Stimulated activated CD4-positive, alpha-beta T cell treated with anti-CD3 and anti-CD28 coated beads, Interleukin-4, amount 100 ng/mL, for 4 hours (primary cell): ENCODE measurements around the gene C11orf42.
"Not testable (repeated sequence)": the region's sequence is repeated elsewhere in the genome, so short reads cannot be mapped to it uniquely, and the experiment has no call there.

ENCODE experiments used
- DNase-seq, 2 experiments: peaks; one replicate each; pipeline ENCODE4 v3.0.0-alpha.2; 2020

Gene C11orf42

DNA sequence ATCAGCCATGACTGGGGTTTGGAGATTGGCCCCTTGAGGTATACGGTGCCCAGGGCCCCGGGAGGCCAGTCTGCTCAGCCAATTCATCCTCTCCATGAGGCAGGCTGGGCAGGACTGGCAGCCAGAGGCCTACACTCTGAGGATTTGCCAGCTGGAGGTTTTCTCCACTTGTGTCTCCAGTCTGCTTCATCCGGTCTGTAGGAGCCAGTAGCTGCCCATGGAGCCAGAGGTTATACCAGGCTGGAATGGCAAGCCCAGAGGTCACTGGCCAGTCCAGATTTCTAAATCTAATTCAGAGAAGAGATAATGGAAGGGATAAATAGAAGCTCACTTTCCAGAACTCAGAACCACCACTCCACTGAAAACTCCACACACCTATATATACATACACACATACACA is 19.1 kb downstream of the C11orf42 start:
- no peak for DNase-seq

GRCh38 chr11:6225024-6225423 is 19.7 kb downstream of the C11orf42 start:
- no peak for DNase-seq

DNA sequence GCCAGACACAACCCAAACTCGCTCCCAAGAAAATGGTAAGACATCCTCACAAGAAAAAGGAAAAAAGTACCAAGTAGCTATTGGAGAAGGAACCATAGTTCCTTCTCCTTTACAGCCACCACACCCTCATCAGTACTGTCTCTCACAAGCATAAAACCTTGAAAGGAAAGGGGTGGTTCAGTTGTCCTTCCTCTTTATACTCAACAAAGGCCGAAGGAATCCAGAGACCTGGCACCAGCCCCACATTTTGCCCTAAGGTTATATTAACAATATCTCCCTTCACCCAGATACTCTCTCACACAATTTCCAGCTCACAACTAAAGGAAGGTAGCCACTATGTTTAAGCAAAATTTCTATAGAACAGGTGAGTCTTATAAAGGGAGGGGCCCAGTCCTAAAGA is 20.5 kb downstream of the C11orf42 start:
- no peak for DNase-seq

GRCh38 chr11:6228520-6228919 is 23.2 kb downstream of the C11orf42 start:
- DNase-seq, result no peak

- DNase-seq, result no peak
These were observed 24.6 kb downstream of the C11orf42 start for GRCh38 chr11:6229911-6230310.

DNA sequence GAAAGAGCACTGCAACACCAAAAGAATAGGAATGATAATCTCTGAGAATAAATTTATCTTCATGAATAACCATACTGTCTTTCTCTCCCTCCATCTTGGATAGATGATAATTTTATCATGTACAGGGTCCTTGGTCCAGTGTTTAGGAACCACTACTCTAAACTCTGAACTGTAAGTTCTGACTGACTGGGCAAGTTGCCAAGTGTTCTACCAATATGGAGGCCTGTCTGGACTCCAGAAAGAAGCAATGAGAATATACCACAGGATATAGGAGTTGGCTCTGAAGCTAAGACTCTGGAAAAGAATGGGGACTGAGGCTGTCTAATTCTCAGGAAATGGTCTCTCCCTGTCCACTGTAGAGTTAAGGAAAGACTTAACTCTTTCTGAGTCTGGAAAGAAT is 27.5 kb downstream of the C11orf42 start:
- no peak for DNase-seq

GRCh38 chr11:6233984-6234386 is 28.6 kb downstream of the C11orf42 start:
- DNase-seq, result peak in 1 of 2 experiments; percentile 11

DNA sequence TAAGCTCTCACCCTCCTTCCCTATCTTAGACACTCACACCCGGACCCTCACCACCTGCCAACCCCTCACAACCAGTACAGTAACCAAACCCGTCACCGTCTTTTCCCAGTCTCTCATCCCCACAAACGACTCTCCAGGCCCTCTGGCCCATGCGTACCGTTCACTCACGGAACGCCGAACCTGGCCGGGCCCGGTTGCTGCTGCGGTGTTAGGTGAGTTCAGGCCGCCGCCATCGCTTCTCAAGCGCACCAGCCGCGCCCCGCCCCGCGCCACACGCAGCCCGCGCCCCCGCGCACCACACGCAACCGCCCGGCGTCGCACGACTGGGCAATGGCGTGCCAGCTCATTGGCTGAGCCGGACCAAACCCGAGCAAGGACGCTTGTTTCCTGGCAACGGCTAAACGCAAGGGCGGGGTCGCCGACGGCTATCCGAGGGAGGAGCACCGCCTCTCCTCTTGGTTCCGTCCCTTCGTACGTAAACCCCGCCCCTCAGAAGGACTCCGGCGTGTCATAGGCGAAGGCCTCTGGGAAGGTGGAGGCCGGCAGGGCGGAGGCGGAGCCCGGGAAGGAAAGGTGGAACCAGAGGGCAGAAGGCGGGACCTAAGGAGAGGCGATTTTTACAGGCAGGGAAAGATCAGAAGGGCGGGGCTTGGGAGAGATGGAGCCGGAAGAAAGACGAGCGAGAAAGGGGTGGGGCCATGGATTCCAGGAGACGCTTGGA is 29.2 kb downstream of the C11orf42 start, which contains the start of gene FHIP1B:
FHIP1B (minus strand) TSS at position 250 of the 721 bp plus-strand sequence. CDS start 10,120 bp downstream, outside the sequence.
- DNase-seq, result peak; percentile 96 to 100

DNA sequence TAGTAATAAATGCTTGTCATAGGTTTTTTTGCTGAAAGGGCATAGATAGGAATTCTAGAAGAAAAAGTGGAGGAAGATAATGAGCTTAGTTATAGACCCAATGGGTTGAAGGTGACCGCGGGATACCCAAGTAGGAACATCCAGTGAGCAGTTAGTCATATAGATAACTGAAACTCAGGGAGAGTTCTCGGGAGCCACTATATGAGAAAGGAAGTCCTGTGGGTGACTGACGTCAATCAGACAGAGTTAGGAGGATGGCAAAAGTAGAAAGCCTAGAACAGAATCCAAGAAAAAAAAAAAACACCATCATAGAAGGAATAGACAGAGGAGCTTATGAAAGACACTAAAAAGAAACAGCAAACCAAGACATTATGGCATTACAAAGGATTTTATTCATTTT is 31.9 kb downstream of the C11orf42 start:
- DNase-seq, result no peak

- no peak for DNase-seq
These were observed 32.5 kb downstream of the C11orf42 start for GRCh38 chr11:6237761-6238302.

DNA sequence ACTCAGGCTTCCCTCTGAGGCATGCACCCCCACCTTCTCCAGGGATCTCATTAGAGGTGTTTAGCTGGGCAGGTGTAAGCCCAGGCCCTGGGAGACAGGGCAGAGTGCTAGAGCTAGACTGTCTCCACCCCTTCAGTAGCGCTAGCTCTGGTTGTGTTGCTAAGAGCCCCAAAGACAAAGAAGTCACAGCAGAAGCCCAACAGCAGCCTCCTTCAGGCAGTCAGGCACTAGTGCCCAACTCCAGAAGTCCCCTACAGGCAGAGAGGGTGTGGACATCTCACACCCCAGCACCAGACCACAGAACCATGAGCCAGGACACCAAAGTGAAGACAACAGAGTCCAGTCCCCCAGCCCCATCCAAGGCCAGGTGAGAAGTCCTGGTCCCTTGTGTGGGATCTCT is 33.5 kb downstream of the C11orf42 start, which contains the start of gene CNGA4:
CNGA4 (plus strand) TSS at position 188 of the 400 bp plus-strand sequence; CDS start at position 306, 118 bp downstream.
- DNase-seq, result no peak

- DNase-seq, result no peak
These were observed 34.8 kb downstream of the C11orf42 start for GRCh38 chr11:6240139-6240538.

- no peak for DNase-seq
These were observed 35.4 kb downstream of the C11orf42 start for GRCh38 chr11:6240781-6241180.

GRCh38 chr11:6241316-6241715 is 36.0 kb downstream of the C11orf42 start:
- no peak for DNase-seq

- no peak for DNase-seq
These were observed 40.2 kb downstream of the C11orf42 start for GRCh38 chr11:6245536-6245935.

GRCh38 chr11:6248248-6248647 is 42.9 kb downstream of the C11orf42 start:
- DNase-seq, result no peak

DNA sequence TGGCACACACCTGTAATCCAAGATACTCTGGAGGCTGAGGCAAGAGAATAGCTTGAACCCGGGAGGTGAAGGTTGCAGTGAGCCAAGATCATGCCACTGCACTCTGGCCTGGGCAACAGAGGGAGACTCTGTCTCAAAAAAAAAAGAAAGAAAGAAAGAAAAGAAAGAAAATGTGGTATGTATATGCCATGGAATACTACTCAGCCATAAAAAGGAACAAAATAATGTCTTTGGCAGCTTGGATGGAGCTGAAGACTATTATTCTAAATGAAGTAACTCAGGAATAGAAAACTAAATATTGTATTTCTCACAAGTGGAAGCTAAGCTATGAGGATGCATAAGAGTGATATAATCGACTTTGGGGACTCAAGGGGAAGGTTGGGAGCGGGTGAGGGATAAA is 43.5 kb downstream of the C11orf42 start:
- DNase-seq, result not testable (repeated sequence)

DNA sequence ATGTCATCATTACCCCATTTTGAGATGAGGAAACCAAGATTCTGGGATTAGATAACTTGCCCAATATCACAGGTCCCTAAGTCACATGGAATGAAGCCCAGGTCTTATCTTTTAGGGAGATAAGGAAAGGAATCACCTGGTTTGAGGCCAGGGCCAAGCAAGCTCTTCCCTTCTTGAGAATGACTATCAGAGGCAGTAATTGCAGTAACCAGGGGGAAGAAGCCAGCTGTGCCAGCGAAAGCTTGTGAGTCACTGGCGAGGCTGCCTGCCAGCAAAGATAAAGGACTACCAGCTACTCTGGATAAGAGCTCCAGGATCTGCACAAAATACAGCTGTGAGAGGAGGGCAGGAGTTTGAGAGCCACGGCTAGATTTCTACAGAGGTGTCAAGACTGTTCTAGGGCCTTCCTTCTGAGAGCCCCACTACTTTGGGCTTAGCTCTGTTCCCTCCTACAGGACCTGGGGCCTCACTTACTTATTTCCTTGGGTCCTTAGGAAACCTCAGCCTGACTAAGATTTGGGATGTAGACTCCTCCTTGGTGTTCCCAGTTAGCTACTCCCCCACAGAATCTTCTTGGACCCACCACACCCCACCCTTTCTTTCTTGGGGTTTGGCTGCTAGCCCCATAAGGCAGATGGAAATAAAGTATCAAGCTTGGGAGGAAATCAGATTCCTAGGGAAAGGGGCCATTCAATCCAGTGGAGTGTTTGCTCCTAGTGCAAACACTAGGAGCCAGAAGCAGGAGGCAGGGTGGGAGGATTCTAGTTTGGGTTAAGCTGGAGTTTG is 44.6 kb downstream of the C11orf42 start:
- no peak for DNase-seq

GRCh38 chr11:6251120-6251733 is 45.9 kb downstream of the C11orf42 start:
- DNase-seq, result peak; percentile 22 to 48

DNA sequence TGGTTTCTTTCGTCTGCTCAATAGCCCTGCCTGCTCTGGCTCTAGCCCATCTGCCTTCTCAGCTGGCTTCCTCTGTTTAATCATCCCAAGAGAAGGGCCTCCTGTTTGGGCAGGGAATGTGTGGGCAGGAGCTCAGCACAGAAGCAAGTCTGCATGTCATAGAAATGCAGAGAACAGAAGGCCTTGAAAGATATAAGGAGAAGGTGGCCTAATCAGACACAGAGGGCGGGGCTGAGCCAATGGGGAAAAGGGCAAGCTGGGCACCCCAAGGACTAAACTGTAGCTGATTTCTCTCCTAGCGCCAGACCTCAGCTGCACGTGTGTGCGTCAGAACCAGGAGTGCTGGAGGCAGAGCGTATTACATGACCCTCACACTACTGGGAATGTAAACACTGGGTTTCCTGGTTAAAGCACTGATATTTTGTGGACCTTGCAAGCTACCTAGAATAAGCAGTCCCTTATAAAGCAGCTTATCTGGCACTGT is 46.7 kb downstream of the C11orf42 start:
- no peak for DNase-seq

- no peak for DNase-seq
These were observed 47.8 kb downstream of the C11orf42 start for GRCh38 chr11:6253197-6253596.

DNA sequence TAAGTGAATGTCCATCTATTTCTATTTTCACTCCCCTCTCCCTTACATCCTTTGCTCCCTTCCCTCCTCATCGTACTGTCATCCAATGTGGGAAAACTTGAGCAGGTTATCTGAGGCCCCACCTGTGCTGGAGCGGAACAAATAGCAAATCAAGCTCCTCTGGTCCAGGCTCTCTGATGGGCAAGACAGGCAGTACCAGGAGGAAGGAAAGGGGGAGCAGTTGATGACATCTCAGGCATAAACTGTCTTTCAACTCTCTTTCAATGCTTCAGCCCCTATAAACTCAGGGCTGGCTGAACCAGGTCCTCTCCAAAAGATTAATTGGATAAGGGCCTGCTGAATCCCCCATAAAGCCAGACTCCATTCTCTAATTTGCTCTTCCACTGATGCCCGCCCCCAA is 52.8 kb downstream of the C11orf42 start:
- DNase-seq, result no peak

DNA sequence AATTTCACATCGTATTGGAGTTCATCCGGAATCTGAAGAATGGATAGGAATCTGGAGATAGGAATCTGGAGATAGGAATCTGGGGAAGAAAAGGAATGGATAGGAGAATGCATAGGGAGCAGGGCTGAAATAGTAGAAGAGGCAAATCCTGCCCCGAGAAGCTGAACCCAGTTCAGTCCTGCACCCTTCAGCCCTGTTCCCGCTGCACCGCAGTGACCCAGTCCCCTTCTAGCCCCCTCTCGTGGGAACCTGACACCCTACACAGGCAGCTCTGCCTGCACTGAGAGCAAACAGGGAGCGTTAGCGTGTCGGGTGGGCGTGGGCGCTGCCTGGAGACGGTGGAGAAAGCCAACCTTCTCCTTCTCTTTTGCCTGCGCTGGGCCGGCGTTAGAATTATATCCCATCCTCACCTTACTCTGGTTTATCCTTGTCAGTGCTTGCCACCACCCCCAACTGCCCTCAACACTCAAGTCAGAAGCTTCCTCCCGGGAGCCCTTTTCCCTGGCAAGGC is 53.3 kb downstream of the C11orf42 start:
- no peak for DNase-seq
